ENCODE data around the gene MBP. TPM values are rescaled to one million over a fixed set of nuclear protein-coding genes. Genes with fewer than 3 reads are reported as not detected.

MBP gene
- 14.1 and 17.1 TPM in 2 replicates for total RNA-seq

GRCh38 chr18:77132369-77133050 is at the start of gene MBP:
Gene MBP, minus strand, starts transcription at chr18:77132783. Its CDS starts 27,522 bp downstream, at chr18:77105261.
- DNase-seq (ENCODE audit: extremely low read depth, low read depth, low spot score) = no peak

- DNase-seq (ENCODE audit: extremely low read depth, low read depth, low spot score) = no peak
These were observed 49.5 kb upstream of the MBP start for GRCh38 chr18:77181950-77182707.

DNA sequence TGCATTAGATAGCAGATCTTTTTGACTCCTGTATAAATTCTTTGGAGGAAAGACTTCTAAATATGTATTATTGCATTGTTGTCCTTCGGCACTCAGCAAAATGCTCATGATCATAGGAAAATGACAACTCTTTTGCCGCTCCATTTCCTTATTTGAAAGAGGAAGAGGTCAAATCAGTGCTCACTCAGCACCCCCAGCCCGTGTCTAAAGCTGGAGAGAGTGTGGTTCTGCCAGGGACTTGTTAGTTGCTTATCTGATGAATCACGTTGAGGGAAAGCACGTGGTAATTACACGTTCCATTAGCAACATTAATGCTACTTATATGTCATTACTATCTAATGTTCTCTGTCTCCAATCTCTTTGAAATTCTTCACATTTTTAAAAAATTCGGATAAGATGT is 46.0 kb upstream of the MBP start:
- DNase-seq (ENCODE audit: extremely low read depth, low read depth, low spot score) = no peak

GRCh38 chr18:77177009-77177408 is 44.4 kb upstream of the MBP start:
- no peak for DNase-seq (ENCODE audit: extremely low read depth, low read depth, low spot score)

DNA sequence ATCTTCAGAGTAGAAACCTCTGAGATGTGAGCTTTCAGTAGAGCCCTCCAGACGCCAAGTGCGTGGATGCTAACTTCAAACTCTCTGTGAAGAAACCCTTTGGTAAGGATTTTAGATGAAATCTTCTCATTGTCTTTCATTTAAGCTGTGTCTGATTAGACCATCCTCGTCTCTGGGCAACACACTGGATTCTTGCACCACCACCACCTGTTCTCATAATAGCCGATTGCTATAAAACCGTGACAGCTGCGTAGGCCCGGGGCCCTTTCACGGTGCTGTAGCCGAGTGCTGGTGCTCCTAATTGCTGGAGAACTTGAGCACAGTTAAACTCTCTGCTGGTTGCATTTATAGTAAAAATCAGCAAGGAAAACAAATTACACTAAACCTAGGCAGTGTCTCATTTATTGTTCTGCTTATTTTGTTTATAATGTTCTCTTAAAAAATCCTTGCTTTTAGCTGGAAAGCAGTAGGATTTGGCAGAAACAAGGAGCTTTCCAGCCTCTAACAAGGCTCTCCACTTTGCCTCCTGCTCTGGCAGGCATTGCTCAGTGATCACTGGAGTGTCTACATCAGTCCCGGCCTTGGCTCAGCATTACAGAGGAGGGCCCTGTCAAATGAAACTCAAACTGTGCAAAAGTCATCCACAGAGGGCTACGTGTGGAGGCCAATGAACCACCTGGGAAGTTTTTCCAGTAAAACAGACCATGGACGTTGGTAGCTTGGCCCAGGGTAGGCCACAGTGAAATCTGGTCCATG is 40.9 kb upstream of the MBP start:
- DNase-seq (ENCODE audit: extremely low read depth, low read depth, low spot score) = no peak

DNA sequence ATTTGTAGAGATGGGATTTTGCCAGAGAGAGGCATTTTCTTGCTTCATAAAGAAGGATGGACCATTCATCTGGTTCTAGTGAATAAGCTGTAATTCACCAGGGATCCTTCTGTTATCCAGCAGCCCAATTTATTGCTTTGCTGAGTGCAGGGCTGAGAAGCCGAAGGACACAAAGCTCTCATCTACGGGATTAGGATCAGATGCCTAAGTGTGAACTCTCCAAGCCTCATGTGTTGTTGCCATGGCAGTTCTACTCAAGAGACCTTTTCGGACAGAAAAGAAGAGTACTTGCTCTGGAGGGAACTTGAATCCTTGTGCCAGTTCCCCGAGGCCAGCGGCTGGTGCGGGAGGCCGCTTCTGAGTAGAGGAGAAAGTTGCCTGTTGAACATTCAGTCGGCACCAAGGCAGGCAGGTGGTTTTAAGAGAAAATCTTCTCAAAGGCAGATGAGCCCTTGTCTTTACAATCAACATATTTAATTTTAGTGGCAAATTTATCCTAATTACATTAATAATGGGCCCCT is 38.4 kb upstream of the MBP start:
- no peak for DNase-seq (ENCODE audit: extremely low read depth, low read depth, low spot score)

GRCh38 chr18:77168811-77169311 is 36.3 kb upstream of the MBP start:
- no peak for DNase-seq (ENCODE audit: extremely low read depth, low read depth, low spot score)

DNA sequence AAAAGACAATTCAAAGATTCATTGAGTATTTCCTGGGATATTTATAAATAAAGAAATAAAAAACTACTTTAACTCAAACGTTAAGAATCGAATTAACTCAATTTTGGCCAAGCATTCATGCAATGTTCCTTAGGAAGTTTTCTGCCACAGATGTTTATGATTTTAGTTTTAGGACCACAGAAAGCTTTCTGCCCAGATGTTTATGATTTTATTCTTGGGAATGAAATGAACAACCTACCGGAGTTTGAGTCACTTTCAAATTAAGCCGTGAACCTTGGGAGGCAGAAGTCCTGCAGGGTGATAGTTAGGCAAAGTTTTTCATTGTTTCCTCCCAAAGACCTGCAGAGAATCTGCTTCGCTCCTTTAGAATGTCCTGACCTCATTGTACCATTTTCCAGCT is 34.7 kb upstream of the MBP start:
- DNase-seq (ENCODE audit: extremely low read depth, low read depth, low spot score) = no peak

- no peak for DNase-seq (ENCODE audit: extremely low read depth, low read depth, low spot score)
These were observed 33.9 kb upstream of the MBP start for GRCh38 chr18:77166523-77166922.

DNA sequence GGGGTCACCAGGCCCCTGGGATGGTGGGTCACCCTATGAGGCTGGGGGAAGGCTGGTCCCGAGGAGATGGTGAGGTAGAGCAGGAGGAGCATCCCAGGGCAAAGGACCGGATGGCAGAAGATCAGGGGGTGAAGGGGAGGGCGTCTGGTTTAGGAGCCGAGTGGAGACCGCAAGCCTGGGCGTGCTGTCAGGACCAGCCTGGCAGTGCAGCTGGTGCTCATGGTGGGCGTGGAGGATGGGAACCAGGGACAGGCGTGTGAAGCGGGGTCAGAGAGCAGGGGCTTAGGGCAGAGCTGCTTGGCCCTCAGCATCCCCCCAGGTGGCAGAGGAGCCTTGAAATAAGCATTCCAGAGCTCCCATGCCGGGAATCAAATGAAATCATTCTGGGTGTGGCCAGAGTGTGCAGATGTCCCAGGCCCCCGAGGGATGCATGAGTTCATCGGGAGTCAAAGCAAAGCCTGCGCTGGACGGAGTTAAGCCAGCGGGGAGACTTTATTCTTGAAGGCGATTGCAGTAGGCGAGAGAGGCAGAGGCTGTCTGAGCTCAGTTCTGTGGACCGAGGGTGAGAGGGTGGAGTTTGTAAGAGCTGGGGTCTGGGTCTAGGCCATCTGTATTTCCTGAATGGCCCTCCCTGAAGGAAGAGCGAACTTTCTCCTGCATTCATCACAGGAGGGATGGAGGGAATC is 33.1 kb upstream of the MBP start:
- DNase-seq (ENCODE audit: extremely low read depth, low read depth, low spot score) = no peak

DNA sequence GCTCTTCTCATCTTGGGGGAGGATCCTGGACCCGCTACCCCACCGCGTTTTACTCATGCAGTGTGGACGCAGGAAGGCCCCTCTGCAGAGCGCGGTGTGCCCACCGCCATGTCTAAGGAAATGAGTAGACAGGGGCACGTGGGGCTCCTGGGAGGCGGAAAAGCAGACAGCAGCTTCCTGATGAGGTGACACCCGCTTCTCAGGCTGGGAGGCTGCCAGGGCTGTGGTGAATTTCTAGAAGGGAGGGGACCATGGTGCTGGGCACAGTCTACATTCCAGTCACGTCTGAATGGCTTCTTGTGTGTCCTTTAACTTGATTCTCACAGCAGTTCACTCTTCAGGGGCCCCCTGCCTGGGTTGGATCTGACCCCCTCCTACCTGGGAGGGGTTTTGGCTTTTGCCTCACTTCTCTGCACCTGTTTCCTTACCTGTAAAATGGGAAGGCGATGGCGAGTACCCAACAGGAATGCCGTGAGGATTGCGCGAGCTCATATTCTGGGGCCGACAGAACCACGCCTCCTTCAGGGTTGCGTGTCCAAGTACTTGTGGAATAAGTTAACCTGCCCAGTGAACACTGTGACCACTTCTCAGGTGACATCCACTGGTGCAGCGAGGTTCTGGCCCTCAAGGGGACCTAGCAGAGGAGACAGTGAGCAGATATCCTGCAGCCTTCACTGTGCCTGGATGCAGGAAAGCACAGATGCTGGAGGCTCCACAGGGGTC is 32.3 kb upstream of the MBP start:
- no peak for DNase-seq (ENCODE audit: extremely low read depth, low read depth, low spot score)

DNA sequence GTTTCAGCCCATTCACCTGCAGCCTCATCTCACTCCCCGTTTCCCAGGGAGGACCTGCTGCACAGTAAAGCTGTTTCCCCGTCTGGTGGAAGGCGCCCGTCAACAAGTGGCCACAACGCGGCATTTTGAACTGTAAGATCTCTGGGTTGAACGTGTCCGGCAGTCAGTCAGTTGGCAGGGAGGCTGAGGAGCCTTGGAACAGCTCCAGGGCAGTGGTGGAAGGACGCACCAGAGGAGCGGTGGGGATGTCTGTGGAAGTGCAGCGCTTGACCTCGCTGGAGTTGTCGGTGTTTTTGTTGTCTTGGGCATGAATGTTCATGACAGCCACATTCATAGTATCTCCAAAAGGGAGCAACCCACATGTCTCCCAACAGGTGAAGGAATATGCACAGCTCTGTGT is 31.4 kb upstream of the MBP start:
- DNase-seq (ENCODE audit: extremely low read depth, low read depth, low spot score) = no peak

DNA sequence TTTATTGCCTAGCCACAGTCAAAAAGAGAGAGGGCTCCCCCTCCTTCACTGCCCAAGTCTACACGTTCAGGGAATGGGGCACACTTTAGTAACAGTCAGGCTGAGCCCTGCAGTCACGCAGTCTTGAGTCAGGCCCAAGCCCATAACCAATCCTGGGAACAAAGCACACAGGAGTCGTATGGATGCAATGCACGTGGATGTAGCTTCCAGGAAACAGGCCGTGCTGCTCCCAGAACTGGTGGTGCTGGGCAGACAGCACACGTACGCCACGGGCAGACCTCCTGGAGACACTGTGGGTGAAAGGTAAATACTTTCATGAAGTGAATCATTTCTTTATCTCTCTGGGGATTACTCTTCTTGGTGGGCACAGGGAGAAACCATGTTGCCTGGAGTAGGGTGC is 30.0 kb upstream of the MBP start:
- DNase-seq (ENCODE audit: extremely low read depth, low read depth, low spot score) = no peak

DNA sequence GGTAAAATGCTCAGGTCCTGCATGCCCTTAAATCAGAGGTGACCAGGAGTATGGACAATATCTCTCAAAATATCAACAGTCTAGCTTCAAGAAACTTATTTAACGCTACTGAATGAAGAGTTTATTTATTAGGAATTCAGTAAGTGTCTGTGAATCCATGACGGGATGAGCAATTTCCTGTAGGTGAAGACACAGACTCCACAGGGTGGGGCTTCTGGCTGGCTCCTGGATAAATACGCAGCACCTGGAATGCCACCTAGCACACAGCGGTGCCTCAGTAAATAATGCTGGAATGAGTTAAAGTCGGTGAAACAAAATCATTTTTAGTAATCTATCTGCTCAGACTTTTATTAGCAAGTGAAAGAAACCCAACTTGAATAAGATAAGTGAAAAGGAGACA is 29.4 kb upstream of the MBP start:
- no peak for DNase-seq (ENCODE audit: extremely low read depth, low read depth, low spot score)

GRCh38 chr18:77161383-77161782 is 28.8 kb upstream of the MBP start:
- no peak for DNase-seq (ENCODE audit: extremely low read depth, low read depth, low spot score)

GRCh38 chr18:77160515-77160914 is 27.9 kb upstream of the MBP start:
- DNase-seq (ENCODE audit: extremely low read depth, low read depth, low spot score) = no peak

GRCh38 chr18:77157312-77157711 is 24.7 kb upstream of the MBP start:
- DNase-seq (ENCODE audit: extremely low read depth, low read depth, low spot score) = no peak

GRCh38 chr18:77155031-77155430 is 22.4 kb upstream of the MBP start:
- DNase-seq (ENCODE audit: extremely low read depth, low read depth, low spot score) = no peak

DNA sequence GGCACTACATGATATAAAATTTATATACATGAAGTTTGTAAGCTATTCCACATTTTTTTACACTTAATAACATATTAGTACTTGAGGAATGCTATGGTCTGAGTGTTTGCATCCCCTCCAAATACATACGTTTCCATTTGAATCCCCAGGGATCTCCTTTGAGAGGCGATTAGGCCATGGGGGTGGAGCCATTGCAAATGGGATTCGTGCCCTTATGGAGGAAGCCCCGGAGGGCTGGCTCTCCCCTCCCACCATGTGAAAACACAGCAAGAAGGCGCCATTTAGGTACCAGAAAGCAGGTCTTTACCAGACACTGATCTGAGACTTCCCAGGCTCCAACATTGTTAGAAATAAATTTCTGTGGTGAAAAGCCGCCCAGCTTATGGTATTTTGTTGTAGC is 20.8 kb upstream of the MBP start:
- no peak for DNase-seq (ENCODE audit: extremely low read depth, low read depth, low spot score)
